ENCODE results near the gene SPATA2L. TPM values are rescaled to one million over a fixed set of nuclear protein-coding genes. Genes with fewer than 3 reads are reported as not detected.

Gene SPATA2L
- total RNA-seq, result 10 to 100 TPM; 12.3 to 13.8 TPM
- 1 to 10 TPM; 2.4 to 6.1 (median 4.3) TPM for polyA plus RNA-seq (ENCODE audit: insufficient read length in 6 of 6)
- long read RNA-seq, donor 1, partial matches to known transcripts, result 0 of 1 reads
- long read RNA-seq, donor 1, other reads (novel, unspliced or antisense), result 0 of 1 reads
- long read RNA-seq, donor 2, result 0 reads
- long read RNA-seq, donor 3, partial matches to known transcripts, result 0 of 3 reads
- long read RNA-seq, donor 3, other reads (novel, unspliced or antisense), result 0 of 3 reads
- long read RNA-seq, donor 4, partial matches to known transcripts, result 2 of 10 reads
- long read RNA-seq, donor 4, other reads (novel, unspliced or antisense), result 1 of 10 reads
- long read RNA-seq, donor 5, partial matches to known transcripts, result 0 of 2 reads
- long read RNA-seq, donor 5, other reads (novel, unspliced or antisense), result 0 of 2 reads
- long read RNA-seq, donor 6, result 0 reads
- long read RNA-seq, donor 7, result 0 reads
- long read RNA-seq, donor 8, partial matches to known transcripts, result 0 of 3 reads
- long read RNA-seq, donor 8, other reads (novel, unspliced or antisense), result 0 of 3 reads
- long read RNA-seq, donor 9, result 0 reads
- long read RNA-seq, donor 10, transcript SPATA2L-201 (3 exons, 2,335 nt), result major isoform, 6 of 8 reads
- long read RNA-seq, donor 10, partial matches to known transcripts, result 1 of 8 reads
- long read RNA-seq, donor 10, other reads (novel, unspliced or antisense), result 1 of 8 reads
- long read RNA-seq, donor 11, result 0 reads
- long read RNA-seq, donor 12, result 0 reads

- intact Hi-C loops (cut with DNase I), result no loop called here
- ATAC-seq, result peak; percentile 81
- TF ChIP-seq CTCF (IDR thresholded peaks at IDR 0.05), result no peak
These were observed at the start of gene SPATA2L for GRCh38 chr16:89701425-89702406. Gene SPATA2L (minus strand): TSS chr16:89701705. CDS start chr16:89701232, 473 bp downstream.

GRCh38 chr16:89749637-89750036 is 48.1 kb upstream of the SPATA2L start:
- DNase-seq (peak in 2 of 4 donors; percentile 65 to 83), ATAC-seq (peak; percentile 82)
- intact Hi-C loops (cut with DNase I), result loop anchor here in 1 of 2 donors (10.0 kb wide), 2 partner anchors 65 to 115 kb away; partner anchors contain the start of gene CDK10

More at GRCh38 chr16:89701425-89702406, at the start of gene SPATA2L:
- Histone ChIP-seq H3K4me3 (peak within 1 kb of the TSS; percentile 66 to 68), H3K36me3 (peaks cover 0 to 17% of the 10 kb centered on the region in 2 donors), H3K27ac (peak within 1 kb of the TSS; percentile 82 to 88), H3K4me1 (peaks cover 6 to 37% of the 10 kb centered on the region in 2 donors), H3K27me3 (no peaks in the 10 kb centered on the region), H3K9me3 (no peaks in the 10 kb centered on the region)
- peak; percentile 78 to 97 (median 92) for DNase-seq

GRCh38 chr16:89748921-89749320 is 47.4 kb upstream of the SPATA2L start:
- no peak overlapping the region for H3K4me3 ChIP-seq
- peaks cover 0 to 62% of the 10 kb centered on the region in 2 donors for H3K36me3 ChIP-seq
- H3K4me1 ChIP-seq, result peaks cover 0 to 12% of the 10 kb centered on the region in 2 donors
- no peaks in the 10 kb centered on the region for H3K9me3 ChIP-seq
- no peak for TF ChIP-seq CTCF (IDR thresholded peaks at IDR 0.05)
- ATAC-seq (no peak), DNase-seq (no peak)
- intact Hi-C loops (cut with DNase I), result loop anchor here in 1 of 2 donors (10.0 kb wide), 1 partner anchor 64 kb away; the partner anchor contains the start of gene CDK10
- peak overlapping the region in 1 of 2 donors; percentile 55 for H3K27ac ChIP-seq
- H3K27me3 ChIP-seq, result no peaks in the 10 kb centered on the region

More at GRCh38 chr16:89749637-89750036, 48.1 kb upstream of the SPATA2L start:
- Histone ChIP-seq H3K27ac (peak overlapping the region in 1 of 2 donors; percentile 55), H3K9me3 (no peaks in the 10 kb centered on the region), H3K4me3 (no peak overlapping the region), H3K27me3 (no peaks in the 10 kb centered on the region), H3K36me3 (peaks cover 0 to 55% of the 10 kb centered on the region in 2 donors), H3K4me1 (peaks cover 0 to 12% of the 10 kb centered on the region in 2 donors)
- TF ChIP-seq CTCF (IDR thresholded peaks at IDR 0.05), result no peak

GRCh38 chr16:89748076-89748475 is 46.6 kb upstream of the SPATA2L start:
- DNase-seq (no peak), ATAC-seq (no peak)
- H3K4me1 ChIP-seq, result peaks cover 0 to 12% of the 10 kb centered on the region in 2 donors
- H3K36me3 ChIP-seq, result peaks cover 0 to 67% of the 10 kb centered on the region in 2 donors
- H3K27me3 ChIP-seq, result no peaks in the 10 kb centered on the region
- TF ChIP-seq CTCF (IDR thresholded peaks at IDR 0.05), result no peak
- intact Hi-C loops (cut with DNase I), result loop anchor here in 1 of 2 donors (10.0 kb wide), 1 partner anchor 63 kb away; the partner anchor contains the start of gene CDK10
- no peak overlapping the region for H3K4me3 ChIP-seq
- no peaks in the 10 kb centered on the region for H3K9me3 ChIP-seq
- H3K27ac ChIP-seq, result no peak overlapping the region
